Astrocyte of the cerebellum (primary cell): ENCODE data around the gene TRIM44.

Experiments used
- DNase-seq: peaks from one replicate; pipeline ENCODE4 v3.0.0-alpha.2; 2011; ENCODE audit warnings: low read depth
- H3K4me3 ChIP-seq: 2 replicates; pipeline ENCODE4 v1.5.1; 2011; ENCODE audit warnings: mild to moderate bottlenecking, low read depth, low read length, moderate library complexity
- in situ Hi-C: cut with HindIII; loops from 2 replicates; pipeline ENCODE4 v1.10.0; 2017; ENCODE audit warnings: low sequenced_read_pairs
- TF ChIP-seq, protein P1 (sequence below): IDR thresholded peaks from 2 replicates; pipeline ENCODE4 v1.5.1; 2012; ENCODE audit warnings: low read length, low read depth, moderate library complexity, mild to moderate bottlenecking; ENCODE audit errors: missing control alignments

Gene TRIM44

GRCh38 chr11:35847473-35847872 lies 184.9 kb downstream of the TRIM44 start:
- DNase-seq, result no peak
- no peak overlapping the region for H3K4me3 ChIP-seq
- in situ Hi-C loops, result no loop called here
- TF ChIP-seq, protein P1, sequence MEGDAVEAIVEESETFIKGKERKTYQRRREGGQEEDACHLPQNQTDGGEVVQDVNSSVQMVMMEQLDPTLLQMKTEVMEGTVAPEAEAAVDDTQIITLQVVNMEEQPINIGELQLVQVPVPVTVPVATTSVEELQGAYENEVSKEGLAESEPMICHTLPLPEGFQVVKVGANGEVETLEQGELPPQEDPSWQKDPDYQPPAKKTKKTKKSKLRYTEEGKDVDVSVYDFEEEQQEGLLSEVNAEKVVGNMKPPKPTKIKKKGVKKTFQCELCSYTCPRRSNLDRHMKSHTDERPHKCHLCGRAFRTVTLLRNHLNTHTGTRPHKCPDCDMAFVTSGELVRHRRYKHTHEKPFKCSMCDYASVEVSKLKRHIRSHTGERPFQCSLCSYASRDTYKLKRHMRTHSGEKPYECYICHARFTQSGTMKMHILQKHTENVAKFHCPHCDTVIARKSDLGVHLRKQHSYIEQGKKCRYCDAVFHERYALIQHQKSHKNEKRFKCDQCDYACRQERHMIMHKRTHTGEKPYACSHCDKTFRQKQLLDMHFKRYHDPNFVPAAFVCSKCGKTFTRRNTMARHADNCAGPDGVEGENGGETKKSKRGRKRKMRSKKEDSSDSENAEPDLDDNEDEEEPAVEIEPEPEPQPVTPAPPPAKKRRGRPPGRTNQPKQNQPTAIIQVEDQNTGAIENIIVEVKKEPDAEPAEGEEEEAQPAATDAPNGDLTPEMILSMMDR, result no peak

GRCh38 chr11:35848616-35849015 lies 186.0 kb downstream of the TRIM44 start:
- no peak overlapping the region for H3K4me3 ChIP-seq
- TF ChIP-seq, protein P1, result no peak
- no peak for DNase-seq
- in situ Hi-C loops, result no loop called here

GRCh38 chr11:35850191-35850590 lies 187.6 kb downstream of the TRIM44 start:
- no peak for DNase-seq
- in situ Hi-C loops, result no loop called here
- TF ChIP-seq, protein P1, result no peak
- no peak overlapping the region for H3K4me3 ChIP-seq

- DNase-seq, result no peak
- in situ Hi-C loops, result no loop called here
- no peak overlapping the region for H3K4me3 ChIP-seq
- TF ChIP-seq, protein P1, result no peak
Measured at GRCh38 chr11:35851342-35851741, 188.8 kb downstream of the TRIM44 start.

GRCh38 chr11:35852056-35852455 lies 189.5 kb downstream of the TRIM44 start:
- no peak for DNase-seq
- TF ChIP-seq, protein P1, result no peak
- in situ Hi-C loops, result no loop called here

GRCh38 chr11:35853971-35854370 lies 191.4 kb downstream of the TRIM44 start:
- DNase-seq, result no peak
- in situ Hi-C loops, result no loop called here
- H3K4me3 ChIP-seq, result no peak overlapping the region
- TF ChIP-seq, protein P1, result no peak

More at GRCh38 chr11:35852056-35852455, 189.5 kb downstream of the TRIM44 start:
- H3K4me3 ChIP-seq, result no peak overlapping the region

- in situ Hi-C loops, result no loop called here
- DNase-seq, result no peak
Measured at GRCh38 chr11:35855671-35856070, 193.1 kb downstream of the TRIM44 start.

More at GRCh38 chr11:35855671-35856070, 193.1 kb downstream of the TRIM44 start:
- TF ChIP-seq, protein P1, result no peak
- H3K4me3 ChIP-seq, result no peak overlapping the region
